GM18526 (cell line): Measurements from ENCODE around the gene BPHL.

Source experiments
- POLR2A ChIP-seq: IDR thresholded peaks from 3 replicates; pipeline ENCODE4 v1.6.1; 2011; ENCODE audit not compliant: insufficient read length; ENCODE audit errors: extremely low read depth

BPHL gene

DNA sequence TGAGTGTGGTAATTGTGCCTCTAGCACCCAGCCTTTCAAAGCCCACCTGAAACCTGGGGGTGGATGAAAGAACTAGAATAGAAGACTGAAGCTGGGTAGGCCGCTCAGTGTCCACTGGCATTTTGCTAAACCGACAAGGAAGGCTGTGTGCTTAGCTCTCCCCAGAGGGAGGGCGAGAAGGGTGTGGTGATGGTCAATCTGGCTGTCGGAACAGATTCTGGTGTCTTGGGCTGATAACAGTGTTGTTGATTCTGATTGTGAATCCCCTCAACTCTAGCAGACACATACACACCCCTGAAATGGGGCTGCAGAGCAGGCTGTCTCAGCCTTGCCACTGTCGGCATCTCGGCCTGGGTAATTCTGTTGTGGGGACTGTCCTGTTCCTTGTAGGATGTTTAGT lies 4.1 kb upstream of the BPHL start:
- no peak for TF ChIP-seq POLR2A

DNA sequence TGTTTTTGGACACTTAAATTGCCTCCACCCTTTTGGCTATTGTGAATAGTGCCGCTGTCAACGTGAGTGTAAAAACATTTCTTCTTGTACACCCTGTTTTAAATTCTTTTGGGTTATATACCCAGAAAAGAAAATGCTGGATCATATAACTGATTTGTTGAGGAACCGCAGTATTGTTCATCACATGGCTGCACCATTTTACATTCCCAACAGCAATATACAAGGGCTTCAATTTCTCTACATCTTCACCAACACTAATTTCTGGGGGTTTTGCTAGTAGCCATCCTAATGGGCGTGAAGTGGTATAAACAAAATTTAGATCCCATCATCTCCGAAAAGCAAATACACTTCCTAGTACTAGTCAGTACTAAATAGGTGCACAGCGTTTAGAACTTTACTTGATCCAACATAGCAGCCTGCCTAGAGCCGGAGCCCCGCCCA lies 579 bp upstream of the BPHL start:
- no peak for TF ChIP-seq POLR2A

DNA sequence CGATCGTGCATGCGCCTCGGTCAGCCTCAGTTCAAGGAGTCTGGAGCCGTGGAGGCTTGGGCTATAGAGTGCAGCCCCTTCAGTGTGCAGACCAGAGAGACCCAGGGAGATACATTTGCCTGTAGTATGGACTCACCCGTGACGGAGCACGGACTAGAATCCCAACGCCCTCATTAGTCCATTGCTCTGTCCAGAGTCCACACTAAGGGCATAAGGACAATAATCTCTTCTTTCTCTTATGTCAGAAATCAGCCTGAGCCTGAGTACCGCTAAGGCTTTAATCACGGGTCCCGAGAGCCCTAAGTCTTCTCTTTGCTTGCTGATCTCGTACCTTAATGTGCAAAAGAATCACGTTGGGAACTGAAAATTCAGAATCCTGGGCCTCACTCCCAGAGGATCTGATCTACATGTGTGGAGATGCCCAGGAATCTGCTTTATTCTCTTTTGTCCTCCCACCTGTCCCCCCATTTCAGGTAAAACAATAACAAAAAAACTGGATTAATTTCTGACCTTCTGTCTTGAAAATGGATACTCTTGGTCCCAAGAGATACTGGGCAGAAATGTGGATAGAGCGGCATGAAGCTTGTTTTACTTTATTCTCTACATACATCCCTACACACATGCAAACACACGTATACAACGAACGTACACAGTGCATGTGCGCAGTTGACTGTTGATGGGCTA lies 671 bp downstream of the BPHL start:
- TF ChIP-seq POLR2A = no peak

DNA sequence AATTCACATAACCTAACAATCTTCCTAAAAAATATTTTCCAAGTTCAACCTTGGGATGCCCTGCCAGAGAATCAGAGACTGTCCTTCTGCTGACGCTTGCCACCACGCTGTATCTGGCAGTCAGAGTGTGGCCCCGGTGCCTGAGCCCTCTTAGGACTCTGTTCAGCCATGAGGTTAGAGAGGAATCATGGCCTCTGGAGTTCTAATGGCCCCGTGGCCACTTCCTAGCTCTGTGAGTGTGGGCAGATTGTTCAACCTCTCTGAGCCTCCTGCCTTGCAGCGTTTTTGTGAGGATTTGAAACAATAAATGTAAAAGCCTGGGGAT lies 2.2 kb downstream of the BPHL start:
- TF ChIP-seq POLR2A = no peak

DNA sequence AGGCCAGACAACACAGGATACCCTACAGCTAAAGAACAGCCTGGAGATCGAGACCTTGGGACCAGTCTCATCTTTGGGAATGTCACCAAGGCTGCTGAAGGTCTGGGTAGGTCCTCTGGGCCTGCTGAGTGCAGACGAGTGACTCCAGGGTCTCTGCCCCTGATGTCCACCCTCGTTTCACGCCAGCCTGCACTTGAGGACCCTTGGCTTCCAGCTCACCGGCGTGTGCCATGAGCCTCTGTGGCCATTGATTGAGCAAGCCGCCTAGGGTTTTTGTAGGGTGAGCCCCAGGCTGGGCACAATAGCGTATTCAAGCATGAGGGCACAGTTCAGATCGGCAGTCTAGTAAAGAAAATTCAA lies 4.3 kb downstream of the BPHL start:
- TF ChIP-seq POLR2A = no peak

DNA sequence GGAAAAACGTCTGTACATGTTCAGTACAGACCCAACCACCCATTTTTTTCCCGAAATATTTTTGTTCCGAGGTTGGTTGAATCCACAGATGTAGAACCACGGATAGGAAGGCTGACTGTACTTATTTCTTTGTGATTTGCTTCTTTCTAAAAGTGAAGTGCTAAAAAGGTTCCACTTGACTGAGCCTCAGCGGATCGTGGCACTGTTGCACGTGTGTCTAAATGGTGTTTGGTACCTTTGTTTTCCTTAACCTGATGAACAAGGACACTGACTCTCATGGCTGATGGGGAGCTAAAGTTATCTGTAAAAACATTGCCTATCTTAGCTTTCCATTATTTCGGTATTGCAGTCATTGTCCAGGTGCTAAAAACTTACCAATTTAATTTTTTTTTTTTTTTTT lies 6.2 kb downstream of the BPHL start:
- TF ChIP-seq POLR2A = no peak

DNA sequence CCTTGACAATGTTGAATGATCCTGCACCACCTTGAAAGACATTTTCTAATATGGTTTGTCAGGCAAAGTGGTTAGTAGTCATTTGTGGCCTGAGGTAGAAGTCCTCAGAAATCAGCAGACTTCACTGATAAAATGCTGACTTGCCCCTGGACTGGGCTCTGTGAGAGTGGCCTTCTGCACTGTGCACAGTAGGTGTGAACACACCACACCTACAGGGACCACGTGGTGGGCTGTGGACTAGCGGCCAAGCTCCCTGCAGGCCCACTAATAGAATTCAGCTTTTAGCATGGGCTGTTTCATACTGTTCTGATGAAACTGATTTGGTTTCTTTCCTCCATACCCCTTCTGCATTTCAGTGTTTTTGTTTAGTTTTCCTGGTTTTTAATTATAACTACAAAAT lies 7.3 kb downstream of the BPHL start:
- no peak for TF ChIP-seq POLR2A

DNA sequence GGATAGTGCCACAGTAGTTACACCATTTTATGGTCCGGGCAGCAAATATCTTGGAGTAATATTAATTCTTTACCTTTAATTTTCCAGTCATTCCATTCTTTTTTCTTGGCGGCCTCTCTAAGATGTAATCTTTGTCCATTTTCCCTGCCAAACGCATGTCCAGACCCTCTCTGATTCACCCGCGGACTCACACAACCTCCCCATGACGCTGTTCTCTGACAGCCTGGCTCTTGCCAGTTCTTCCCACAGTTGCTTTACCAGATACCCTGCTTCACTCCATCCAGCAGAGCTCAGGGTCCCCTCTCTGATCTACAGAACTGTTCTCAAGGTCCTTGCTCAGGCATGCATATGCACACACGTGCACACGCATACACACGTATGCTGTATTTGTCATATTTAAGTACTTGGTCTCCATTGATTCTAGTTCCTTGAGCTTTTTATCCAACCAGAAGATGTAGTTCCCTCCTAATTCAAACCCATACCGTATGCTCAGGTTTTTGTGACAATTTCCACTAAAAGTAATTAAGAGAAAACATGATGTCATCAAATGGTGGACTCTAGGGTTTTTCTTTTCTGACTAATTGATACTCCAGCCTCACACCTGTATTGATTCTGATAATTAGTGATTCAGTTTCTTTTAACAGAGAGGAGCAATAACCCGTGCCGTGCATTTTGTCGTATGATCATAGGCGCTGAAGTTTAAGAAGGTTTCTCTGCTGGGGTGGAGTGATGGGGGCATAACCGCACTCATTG lies 10.0 kb downstream of the BPHL start:
- TF ChIP-seq POLR2A = no peak

DNA sequence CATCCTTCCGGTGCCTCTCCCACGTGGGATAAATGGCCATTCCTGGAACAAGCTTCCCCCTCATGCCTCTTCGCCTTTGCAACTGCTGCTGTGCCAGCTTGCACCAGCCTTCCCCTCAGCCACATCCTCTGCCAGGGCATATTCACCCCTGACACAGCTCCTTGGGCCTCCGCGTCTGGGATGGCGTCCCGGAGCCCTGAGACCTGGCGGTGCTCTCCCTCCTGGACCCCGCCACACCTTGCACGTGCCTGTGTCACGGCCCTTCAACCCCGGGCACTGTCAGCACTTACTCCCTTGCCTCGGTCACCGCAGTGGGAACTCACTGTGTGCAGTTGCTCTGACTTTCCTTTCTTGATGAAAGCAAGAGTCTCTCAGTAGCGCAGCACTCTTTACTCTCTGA lies 13.2 kb downstream of the BPHL start:
- TF ChIP-seq POLR2A = no peak

DNA sequence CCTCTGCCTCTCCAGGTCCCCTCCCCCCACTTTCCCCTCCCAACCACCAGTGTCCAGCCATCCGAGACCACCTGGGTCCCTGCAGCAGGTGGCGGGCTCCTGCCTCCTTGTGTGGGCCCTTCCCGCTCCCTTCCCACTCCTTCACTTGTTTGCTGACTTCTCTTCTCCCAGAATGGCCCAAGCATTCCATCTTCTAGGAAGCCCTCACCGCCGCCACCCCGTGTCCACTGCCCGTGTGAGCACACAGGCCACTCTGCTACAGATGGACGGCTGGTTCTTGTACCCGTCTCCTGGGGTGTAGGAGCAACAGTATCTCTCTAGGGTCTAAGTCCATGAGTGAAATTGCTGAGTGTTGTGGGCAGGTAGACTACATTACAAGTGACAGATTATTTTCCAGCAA lies 15.0 kb downstream of the BPHL start:
- TF ChIP-seq POLR2A = no peak

DNA sequence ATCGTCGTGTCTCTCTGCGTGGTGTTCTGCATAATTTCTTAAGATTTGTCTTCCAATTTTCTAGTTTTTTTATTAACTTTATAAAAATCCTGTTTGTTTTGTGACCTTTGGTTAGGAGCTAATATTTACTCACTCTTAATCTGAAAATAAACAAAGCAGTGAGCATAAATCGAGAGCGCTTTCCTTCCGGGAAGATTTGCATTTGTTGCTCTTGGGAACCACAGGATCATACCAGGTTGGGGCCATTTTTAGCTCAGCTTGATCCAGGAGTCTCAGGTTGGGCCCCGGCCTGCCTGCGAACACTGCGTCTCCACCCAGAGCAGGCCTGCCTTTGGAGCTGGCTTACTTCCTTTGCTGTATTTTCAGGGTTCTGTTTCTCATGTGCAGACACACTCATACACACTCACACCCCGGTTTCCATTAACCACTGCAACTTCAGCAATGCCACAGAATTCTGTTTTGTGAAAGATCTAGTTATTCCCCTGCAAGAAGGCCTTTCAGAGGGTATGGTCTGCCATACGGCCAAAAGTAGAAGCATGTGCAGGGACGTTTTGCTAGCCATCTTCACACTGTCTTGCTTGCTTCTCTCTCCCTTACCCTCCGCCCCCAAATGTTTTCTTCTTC lies 17.3 kb downstream of the BPHL start:
- no peak for TF ChIP-seq POLR2A

DNA sequence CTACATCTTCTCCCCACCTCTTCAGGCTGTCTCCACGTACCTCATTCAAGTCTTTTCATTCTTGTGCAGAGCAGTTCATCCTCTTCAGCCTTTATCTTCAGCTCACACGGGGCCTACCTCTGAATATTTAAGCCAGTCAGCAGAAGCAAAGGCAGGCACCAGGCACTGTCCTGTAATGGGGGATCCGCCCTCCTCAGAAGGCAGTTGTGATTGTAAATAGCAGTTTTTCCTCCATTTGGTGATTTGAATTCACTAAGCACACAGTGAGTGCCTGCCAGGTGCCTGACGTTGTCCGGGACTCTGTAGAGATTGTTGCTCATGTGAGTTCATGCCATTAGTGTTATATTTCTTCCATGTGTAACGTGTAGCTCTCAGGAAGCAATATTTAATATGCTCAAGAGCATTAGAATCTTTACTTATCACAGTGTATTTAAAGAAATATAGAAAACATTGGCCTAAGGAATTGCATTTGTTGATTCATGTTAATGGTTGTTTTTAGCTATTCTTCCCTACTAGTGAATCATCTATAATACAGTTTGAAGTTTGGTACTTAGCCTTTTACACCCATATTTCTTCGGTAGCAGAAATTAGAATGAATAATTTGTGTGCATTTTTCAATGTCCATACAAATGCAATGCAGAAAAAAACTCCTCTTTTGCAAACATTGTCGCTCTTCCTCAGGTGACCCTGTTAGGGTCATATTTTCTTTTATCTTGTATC lies 17.9 kb downstream of the BPHL start:
- TF ChIP-seq POLR2A = no peak

DNA sequence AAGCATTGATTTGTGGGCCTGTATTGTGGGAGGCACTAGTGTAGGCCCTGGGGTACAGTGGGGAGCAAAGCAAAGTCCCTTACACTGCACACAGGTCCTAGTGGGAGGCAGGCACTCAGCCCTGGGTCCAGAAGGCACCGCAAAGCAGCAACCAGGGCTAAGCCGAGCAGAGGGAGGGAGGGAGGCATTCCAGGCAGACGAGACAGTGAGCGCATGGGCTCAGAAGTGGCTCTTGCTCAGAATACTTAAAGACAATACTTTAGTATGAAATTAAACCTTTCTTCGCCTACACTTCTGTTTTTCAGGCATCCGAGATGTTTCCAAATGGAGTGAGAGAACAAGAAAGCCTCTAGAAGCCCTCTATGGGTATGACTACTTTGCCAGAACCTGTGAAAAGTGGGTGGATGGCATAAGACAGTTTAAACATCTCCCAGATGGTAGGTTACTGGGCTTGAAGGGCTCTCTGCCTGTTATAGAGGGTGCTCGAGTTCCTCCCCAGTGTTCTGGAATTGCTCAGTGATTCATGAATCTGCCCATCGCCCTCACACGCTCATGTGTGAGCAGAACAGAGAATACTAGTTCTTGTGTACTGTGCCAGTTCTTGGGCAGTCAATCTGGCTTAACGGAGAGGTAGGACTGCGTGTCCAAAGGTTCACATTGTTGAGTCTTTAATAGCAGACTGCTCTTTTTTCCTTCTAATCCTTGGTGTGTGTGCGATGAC lies 18.7 kb downstream of the BPHL start:
- no peak for TF ChIP-seq POLR2A

DNA sequence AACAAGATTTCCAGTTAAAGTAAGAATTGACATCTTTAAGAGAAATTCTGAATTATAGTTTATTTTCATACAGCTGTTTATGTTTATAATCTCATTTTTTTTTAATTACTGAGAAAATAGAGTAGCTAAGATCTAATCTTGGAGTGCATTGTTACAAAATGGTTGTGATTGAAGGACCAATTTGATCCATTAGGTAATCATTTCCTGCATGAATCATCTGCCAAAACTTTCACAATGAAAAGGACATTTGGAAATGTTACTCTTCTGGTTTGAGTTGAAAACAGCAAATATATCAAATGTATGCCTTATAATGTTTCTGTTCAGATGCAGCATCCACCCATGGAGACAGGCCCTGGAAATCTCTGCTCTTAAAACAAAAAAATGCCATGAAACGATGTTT lies 19.8 kb downstream of the BPHL start:
- no peak for TF ChIP-seq POLR2A
